GM19238 (cell line): ENCODE measurements around the gene OR10G3.
A peak's percentile ranks its signal among the peaks of the same experiment; 100 is the strongest.
"Not testable (repeated sequence)": the region's sequence is repeated elsewhere in the genome, so short reads cannot be mapped to it uniquely, and the experiment has no call there.

Experiments used
- DNase-seq: peaks from one replicate; pipeline ENCODE4 v3.0.0; 2011; ENCODE audit warnings: low spot score; ENCODE audit not compliant: insufficient read length

The OR10G3 gene, protein sequence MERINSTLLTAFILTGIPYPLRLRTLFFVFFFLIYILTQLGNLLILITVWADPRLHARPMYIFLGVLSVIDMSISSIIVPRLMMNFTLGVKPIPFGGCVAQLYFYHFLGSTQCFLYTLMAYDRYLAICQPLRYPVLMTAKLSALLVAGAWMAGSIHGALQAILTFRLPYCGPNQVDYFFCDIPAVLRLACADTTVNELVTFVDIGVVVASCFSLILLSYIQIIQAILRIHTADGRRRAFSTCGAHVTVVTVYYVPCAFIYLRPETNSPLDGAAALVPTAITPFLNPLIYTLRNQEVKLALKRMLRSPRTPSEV

GRCh38 chr14:21579976-21580375 lies at the start of gene OR10G3:
TSS of gene OR10G3 (minus strand) at chr14:21580076. CDS start at chr14:21570744, 9,332 bp downstream.
- no peak for DNase-seq

DNA sequence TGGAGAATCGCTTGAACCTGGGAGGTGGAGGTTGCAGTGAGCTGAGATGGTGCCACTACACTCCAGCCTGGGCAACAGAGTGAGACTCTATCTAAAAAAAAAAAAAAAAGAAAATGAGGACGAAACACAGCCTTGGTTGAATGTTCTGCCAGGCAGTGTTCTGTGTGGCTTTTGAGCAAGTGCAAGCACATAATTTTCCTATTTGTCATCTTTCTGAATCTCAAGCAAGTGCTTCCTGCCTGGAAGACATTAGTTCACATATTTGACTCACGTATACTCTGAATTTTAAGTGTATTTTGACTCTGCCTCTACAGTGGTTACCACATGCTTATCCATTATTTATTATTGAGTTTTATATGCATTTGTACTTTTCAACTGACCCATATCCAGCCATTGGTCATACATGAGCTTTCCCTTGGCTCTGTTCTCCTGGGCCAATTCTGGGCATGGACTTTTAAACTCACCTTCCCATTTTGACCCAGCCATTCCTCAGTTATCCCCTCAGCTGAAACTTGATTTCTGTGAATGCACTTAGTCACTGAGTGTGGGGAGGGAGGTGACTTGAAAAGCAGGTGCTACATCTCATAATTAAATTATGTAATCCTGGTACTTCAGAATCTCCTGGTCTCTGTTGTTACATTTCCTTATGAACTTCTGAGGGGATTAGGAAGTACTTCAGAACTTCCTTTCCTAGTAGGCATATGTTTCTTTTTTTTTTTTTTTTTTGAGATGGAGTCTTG lies 46.8 kb upstream of the OR10G3 start:
- no peak for DNase-seq

- no peak for DNase-seq
Measured at GRCh38 chr14:21617614-21618013, 37.7 kb upstream of the OR10G3 start.

DNA sequence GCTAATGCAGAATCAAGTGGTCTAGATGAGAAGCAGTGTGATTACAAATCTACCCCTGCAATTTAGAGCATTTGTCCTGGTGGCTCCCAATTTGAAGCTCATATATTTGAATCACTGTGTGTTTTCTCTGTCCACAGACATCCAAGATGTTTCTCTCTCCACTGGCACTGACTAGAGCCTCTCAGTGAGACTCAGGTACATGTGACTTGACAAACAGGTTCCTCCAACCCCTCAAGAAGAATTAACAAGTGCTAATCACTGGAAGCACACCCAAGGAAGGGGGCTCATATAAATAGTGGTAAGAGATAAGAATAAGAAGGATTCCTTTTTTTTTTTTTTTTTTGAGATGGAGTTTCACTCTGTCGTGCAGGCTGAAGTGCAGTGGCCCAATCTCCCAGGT lies 34.4 kb upstream of the OR10G3 start:
- no peak for DNase-seq

DNA sequence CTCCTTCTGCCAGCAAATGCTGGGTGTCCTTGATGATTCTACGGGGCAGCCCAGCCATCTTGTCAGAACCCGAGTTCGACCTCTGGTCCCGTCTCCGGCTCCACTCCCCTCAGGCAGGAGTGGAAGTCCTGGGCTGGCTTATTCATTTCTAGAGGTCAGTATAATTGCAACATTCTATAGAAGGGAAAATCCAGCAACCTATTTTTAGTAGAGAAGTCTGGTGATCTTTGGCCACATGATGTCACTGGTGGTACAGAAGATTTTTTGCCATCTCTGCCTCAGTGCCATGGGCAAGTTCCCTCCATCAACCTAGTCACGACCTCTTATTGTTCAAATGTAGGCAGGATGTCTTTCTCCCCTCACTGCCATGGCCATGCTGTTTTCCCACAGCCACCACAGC lies 32.4 kb upstream of the OR10G3 start:
- DNase-seq = no peak

DNA sequence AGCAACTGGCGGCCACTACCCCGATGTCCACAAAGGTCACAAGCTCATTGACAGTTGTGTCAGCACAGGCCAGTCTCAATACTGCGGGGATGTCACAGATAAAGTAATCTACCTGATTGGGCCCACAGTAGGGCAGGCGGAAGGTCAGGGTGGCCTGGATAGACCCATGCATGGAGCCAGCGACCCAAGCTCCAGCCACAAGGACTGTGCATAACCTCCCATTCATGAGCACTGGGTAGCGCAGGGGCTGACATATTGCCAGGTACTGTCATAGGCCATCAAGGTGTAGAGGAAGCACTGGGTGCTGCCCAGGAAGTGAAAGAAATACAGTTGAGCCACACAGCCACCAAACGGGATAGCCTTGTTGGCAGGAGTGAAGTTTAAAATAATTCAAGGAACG lies 22.3 kb upstream of the OR10G3 start:
- DNase-seq = not testable (repeated sequence)

- no peak for DNase-seq
Measured at GRCh38 chr14:21589317-21589716, 9.4 kb upstream of the OR10G3 start.

GRCh38 chr14:21575661-21576060 lies 4.2 kb downstream of the OR10G3 start:
- no peak for DNase-seq

DNA sequence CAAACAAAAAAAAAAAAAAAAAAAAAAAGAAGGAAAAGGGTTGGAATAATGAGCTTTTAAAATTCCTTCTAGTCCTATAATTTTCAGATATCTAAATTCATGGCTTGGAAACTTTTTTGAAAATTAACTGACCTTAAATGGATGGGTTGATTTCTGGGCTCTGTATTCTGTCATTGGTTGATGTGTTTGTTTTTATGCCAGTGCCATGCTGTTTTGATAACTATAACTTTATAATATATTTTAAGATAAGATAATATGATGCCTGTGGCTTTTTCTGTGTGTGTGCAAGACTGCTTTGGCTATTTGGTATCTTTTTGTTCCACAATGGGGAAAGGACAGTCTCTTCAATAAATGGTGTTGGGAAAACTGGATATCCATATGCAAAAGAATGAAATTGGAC lies 7.3 kb downstream of the OR10G3 start:
- no peak for DNase-seq

DNA sequence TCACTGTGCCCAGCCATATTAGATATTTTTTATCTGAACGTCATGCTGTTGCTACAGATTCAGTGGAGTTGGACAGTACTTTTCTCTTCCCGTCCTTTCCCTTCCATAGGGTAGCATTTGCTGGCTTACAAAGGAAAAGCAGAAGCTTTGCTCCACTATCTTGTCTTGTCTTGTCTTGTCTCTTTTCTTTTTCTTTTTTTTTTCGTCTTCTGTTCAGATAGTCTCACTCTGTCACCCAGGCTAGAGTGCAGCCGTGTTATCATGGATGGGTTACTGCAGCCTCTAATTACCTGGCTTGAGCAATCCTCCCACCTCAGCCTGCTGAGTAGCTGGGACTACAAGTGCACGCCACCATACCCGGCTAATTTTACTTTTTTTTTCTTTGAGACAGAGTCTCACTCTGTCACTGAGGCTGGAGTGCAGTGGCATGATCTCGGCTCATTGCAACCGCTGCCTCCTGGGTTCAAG lies 21.1 kb downstream of the OR10G3 start:
- DNase-seq = no peak

- peak; percentile 19 for DNase-seq
Measured at GRCh38 chr14:21557084-21557901, 22.6 kb downstream of the OR10G3 start.

GRCh38 chr14:21556378-21557083 lies 23.3 kb downstream of the OR10G3 start:
- no peak for DNase-seq

- DNase-seq = no peak
Measured at GRCh38 chr14:21553266-21553665, 26.6 kb downstream of the OR10G3 start.

DNA sequence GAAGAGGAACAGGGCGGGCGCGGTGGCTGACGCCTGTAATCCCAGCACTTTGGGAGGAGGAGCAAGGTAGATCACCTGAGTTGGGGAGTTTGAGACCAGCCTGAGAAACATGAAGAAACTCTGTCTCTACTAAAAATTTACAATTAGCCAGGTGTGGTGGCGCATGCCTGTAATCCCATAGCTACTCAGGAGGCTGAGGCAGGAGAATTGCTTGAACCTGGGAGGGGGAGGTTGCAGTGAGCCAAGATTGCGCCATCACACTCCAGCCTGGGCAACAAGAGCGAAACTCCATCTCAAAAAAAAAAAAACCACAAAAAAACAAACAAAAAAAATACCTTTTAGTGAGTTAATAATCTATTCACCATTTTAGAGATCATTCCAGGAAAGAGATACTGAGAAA lies 35.3 kb downstream of the OR10G3 start:
- DNase-seq = not testable (repeated sequence)

DNA sequence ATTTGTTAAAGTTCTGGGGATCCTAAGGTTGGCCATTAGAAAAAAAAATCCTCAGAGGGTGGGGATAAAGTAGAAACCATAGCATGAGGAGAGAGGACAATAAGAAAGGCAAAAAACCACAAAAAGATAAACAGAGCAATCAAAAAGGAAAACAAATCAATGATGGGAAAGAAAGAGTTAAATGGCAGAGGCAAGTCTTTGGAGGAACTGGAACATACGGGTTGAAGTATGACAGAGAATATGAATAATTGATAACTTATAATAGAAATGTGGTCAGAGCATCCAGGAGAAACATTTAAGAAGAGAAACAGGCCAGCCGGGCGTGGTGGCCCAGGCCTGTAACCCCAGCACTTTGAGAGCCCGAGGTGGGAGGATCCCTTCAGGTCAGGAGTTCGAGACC lies 35.9 kb downstream of the OR10G3 start:
- no peak for DNase-seq

GRCh38 chr14:21543521-21543960 lies 36.3 kb downstream of the OR10G3 start:
- no peak for DNase-seq

- no peak for DNase-seq
Measured at GRCh38 chr14:21541413-21542074, 38.3 kb downstream of the OR10G3 start.

DNA sequence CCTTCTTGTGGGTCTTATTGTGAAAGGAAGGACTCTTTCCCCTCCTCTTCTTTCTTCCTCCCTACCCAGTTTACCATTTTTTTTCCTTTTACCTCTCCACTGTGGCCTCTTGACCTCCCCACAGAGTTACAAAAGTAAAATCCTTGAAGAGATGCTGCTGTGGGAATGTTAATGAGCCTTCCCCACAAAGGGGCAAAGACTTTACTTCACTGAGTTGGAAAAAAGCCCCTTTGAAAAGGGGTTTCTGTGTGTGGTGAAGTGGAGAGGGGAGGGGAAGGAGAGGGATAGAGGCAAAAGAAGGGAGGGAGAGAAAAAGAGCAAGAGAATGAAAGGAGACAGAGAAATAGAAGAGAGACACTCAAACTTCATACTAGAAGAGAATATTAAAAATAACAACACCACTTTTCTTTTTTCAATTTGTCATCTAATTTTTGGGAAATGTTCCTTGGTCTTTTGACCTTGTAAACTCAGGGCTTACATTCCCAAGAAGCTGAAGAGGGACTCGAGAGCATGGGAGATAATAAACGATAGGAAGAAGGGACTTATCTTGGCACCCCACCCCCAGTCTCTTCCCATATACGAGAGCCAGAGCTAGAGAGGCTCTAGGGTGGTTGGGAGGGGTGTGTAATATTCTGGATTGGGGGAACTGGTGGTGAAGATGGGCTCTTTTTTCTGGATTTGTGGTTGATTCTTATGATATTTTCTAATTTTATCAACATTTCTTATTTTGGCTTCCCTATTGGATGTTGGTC lies 40.5 kb downstream of the OR10G3 start:
- no peak for DNase-seq

DNA sequence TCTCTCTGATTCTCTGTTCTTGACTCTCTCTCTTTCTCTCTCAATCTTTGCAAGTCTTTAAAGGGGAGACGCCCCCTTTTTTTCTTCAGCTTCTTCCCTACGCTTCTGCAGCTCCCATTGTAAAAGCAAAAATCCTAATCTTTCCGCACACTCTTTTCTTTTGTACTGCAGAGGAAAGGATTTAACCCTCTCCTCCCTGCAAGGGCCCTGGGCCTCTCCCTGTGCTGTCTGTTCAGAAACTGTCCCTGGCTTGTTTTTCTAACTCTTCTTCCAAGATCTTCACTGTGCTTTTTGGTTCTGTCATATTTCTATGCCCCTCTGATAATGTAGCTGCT lies 42.8 kb downstream of the OR10G3 start:
- DNase-seq = no peak

DNA sequence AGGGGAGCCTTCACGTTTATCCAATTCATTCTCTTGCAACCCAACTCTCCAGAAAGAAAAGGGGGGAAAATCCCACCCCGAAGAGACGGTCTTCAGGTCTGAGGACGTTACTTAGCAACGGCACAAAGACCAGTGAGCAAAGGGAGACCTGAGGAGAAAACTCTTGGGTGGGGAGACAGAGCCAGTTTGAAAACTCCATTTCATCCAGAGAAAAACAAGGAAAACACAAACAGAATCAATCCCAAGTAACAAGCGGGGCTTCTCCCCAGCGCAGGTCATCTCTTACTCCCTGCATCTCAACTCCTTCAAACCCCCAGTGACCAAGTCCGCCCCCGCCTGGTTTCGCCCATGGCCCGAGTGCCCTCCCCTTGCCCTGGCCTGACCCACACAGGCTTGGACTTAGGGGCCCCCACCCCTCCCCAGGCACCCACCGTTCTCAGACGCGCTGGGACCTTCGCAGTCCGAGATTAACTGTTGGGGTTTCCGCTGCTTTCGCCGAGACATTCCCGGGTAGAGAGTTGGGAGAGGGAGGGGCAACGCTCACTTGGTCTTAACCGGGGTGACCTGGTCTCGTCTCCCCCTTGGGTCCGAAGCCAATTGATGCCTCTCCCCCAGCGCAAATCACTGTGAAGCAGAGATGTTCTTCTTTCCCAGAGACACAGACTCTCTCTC lies 43.3 kb downstream of the OR10G3 start:
- DNase-seq = no peak
